GM10266 (cell line): ENCODE data around the gene PABPC3.

Source experiments
- DNase-seq: peaks from one replicate; pipeline ENCODE4 v3.0.0; 2012; ENCODE audit errors: extremely low spot score
- CTCF ChIP-seq: IDR thresholded peaks from 2 replicates; pipeline ENCODE4 v1.5.1; 2012; ENCODE audit warnings: mild to moderate bottlenecking, low read depth; ENCODE audit not compliant: control insufficient read depth, insufficient read depth; ENCODE audit errors: missing control alignments

The PABPC3 gene

DNA sequence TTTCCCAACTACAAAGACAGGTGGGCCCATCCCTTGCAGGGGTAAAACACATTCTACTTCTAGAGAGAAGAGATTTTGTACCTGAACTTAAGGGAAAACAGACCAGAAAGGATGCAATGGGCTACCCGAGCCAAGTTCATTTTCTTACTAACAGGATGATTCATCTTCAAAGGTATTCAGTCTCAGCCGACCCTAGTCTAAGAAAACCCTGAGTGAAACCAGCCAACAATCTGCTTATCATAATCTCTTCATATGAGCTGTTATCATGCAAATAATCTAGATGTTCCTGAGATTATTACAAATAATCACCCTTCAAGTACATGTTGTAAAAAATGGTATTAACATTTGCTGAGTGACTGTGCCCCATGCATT lies 15.6 kb downstream of the PABPC3 start:
- TF ChIP-seq CTCF, result no peak
- no peak for DNase-seq

DNA sequence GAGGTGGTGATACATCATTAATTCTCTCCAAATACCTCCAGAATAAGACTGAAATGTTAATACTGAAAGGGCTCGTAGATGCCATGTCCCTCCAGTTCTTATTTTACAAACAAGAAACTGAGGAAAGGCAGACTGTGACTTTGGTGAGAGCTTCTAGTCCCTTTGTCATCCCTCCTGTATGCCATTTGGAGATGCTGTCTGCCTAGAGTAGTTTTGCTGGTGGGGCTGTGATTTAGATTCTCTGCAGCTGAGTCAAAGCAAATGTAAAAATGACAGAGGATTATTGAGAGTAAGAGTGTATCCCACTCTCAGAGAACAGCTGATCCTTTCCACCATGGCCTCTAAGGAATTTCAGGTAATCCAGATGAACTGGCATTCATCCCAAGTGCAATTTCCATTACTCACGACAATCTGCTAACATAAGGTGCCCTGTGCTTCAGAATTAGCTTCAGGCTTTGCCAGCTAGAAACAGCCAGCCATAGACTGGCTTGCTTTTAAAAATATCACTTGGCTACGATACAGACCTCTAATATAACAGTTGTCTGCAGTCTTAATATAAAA lies 16.8 kb downstream of the PABPC3 start:
- DNase-seq, result no peak
- TF ChIP-seq CTCF, result no peak

DNA sequence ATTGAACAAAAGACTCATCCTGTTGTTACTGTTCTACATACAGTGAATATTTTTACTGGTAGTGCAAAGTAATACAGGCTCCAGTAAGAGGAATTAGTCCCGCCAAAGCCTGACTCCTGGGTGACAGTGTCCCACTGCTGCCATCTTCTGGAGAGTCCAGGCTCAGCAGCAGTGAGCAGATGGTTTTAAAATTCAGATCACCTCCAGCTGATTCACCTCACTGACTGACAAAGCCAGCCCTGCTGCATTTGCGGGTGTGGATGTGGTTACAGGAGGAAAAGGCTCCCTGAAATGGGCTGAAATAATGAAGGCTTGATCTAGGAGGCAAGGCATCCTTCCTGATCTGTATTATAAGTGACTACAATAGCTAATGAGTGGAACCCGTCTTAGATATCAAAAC lies 18.3 kb downstream of the PABPC3 start:
- DNase-seq, result peak; percentile 71
- TF ChIP-seq CTCF, result peak; percentile 93

DNA sequence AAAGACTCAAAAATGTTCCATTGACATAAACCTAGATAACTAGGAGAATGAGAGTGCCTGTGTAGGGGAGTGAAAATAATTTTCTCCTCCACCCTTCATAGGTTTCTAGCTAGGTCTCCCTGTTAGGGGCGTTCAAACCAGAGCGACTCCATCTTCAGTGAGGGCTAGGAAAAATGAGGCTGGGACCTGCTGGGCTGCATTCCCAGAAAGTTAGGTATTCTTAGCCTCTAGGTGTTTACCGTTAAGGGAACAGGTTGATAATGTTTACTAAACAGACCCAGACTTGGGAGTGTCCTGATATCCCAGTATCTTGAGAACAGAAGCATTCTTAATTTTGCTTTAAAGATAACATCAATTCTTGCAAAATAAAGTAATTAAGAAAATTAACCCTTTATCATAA lies 20.1 kb downstream of the PABPC3 start:
- TF ChIP-seq CTCF, result no peak
- DNase-seq, result no peak

GRCh38 chr13:25117312-25117711 lies 21.4 kb downstream of the PABPC3 start:
- TF ChIP-seq CTCF, result no peak

GRCh38 chr13:25118378-25118905 lies 22.5 kb downstream of the PABPC3 start:
- TF ChIP-seq CTCF, result no peak
- no peak for DNase-seq

More at GRCh38 chr13:25117312-25117711, 21.4 kb downstream of the PABPC3 start:
- DNase-seq, result no peak

DNA sequence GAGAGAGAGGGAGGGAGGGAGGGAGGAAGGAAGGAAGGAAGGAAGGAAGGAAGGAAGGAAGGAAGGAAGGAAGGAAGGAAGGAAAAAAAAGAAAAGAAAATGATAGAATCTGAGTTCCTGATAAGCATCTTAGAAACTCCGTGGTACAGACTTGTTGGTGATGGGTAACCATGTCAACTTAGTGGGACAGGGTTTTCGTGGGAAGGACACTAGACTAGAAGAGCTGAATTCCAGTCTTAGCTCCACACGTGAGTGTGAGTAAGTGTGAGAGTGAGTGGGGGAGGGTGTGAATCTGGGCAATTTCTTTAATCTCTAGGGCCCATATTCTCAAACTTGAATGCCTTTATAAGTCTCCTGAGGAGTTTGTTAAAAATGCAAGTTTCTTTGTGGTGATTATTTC lies 35.0 kb downstream of the PABPC3 start:
- no peak for TF ChIP-seq CTCF
- no peak for DNase-seq
